Measurements from ENCODE around the gene INSR. TPM values are rescaled to one million over a fixed set of nuclear protein-coding genes. Genes with fewer than 3 reads are reported as not detected.
"Not testable (repeated sequence)": the region's sequence is repeated elsewhere in the genome, so short reads cannot be mapped to it uniquely, and the experiment has no call there.

INSR gene
- total and polyA plus RNA-seq, 4 experiments from 2014 or later: 0.06 to 2.2 (median 0.69) TPM

- intact Hi-C loops (cut with micrococcal nuclease): no loop called here
- Histone ChIP-seq H3K4me3 (ENCODE audit: low read length in 2 of 2) (no peak overlapping the region), H3K4me1 (ENCODE audit: insufficient read depth, low read length) (no peaks in the 10 kb centered on the region), H3K36me3 (ENCODE audit: insufficient read depth, low read length) (no peaks in the 10 kb centered on the region), H3K9me3 (ENCODE audit: control insufficient read depth in 1 of 2, low read length in 2 of 2) (no peaks in the 10 kb centered on the region), H3K27me3 (ENCODE audit: insufficient read depth, low read length) (no peaks in the 10 kb centered on the region), H3K27ac (ENCODE audit: low read depth, low read length) (no peak overlapping the region)
- H3K9me3 Mint-ChIP-seq: peaks cover 0 to 1% (median 0%) of the 10 kb centered on the region in 8 donors
- H3K27me3 Mint-ChIP-seq: peaks cover 0 to 1% of the 10 kb centered on the region in 2 donors
- ChIA-PET CTCF (ENCODE audit: partially characterized antibody) (no interaction called here), POLR2A (ENCODE audit: partially characterized antibody) (no interaction called here)
- H3K4me1 Mint-ChIP-seq: peaks cover 0 to 2% (median under 1%) of the 10 kb centered on the region in 4 donors
- no peak for DNase-seq
- peak overlapping the region in 1 of 8 donors; percentile 2 for H3K4me3 Mint-ChIP-seq
- H3K27ac Mint-ChIP-seq: peak overlapping the region in 2 of 7 donors; percentile 16 to 87
- H3K36me3 Mint-ChIP-seq: no peaks in the 10 kb centered on the region
Measured at GRCh38 chr19:7153022-7153421, 141.2 kb downstream of the INSR start.

- H3K4me3 Mint-ChIP-seq: peak overlapping the region in 1 of 8 donors; percentile 52
- Histone ChIP-seq H3K36me3 (ENCODE audit: insufficient read depth, low read length) (no peaks in the 10 kb centered on the region), H3K4me3 (ENCODE audit: low read length in 2 of 2) (no peak overlapping the region), H3K27ac (ENCODE audit: low read depth, low read length) (no peak overlapping the region), H3K4me1 (ENCODE audit: insufficient read depth, low read length) (no peaks in the 10 kb centered on the region), H3K27me3 (ENCODE audit: insufficient read depth, low read length) (no peaks in the 10 kb centered on the region), H3K9me3 (ENCODE audit: control insufficient read depth in 1 of 2, low read length in 2 of 2) (no peaks in the 10 kb centered on the region)
- H3K9me3 Mint-ChIP-seq: peaks cover 0 to 1% (median 0%) of the 10 kb centered on the region in 8 donors
- intact Hi-C loops (cut with micrococcal nuclease): no loop called here
- POLR2A ChIA-PET (ENCODE audit: partially characterized antibody): no interaction called here
- peaks cover 0 to 2% (median under 1%) of the 10 kb centered on the region in 4 donors for H3K4me1 Mint-ChIP-seq
- H3K27me3 Mint-ChIP-seq: peaks cover 0 to 1% of the 10 kb centered on the region in 2 donors
- DNase-seq: no peak
- CTCF ChIA-PET (ENCODE audit: partially characterized antibody): interaction anchor here (1.1 to 4.6 kb wide), 2 partner anchors 39 to 187 kb away, joined by 4 to 40 read pairs; no protein-coding TSS in a partner anchor
- H3K27ac Mint-ChIP-seq: peak overlapping the region in 1 of 7 donors; percentile 57
- H3K36me3 Mint-ChIP-seq: no peaks in the 10 kb centered on the region
Measured at GRCh38 chr19:7152568-7152967, 141.6 kb downstream of the INSR start.

GRCh38 chr19:7149956-7150705 is 144.1 kb downstream of the INSR start:
- Mint-ChIP-seq H3K27ac (peak overlapping the region in 1 of 7 donors; percentile 35), H3K36me3 (no peaks in the 10 kb centered on the region), H3K4me3 (no peak overlapping the region), H3K27me3 (peaks cover 0 to 1% of the 10 kb centered on the region in 2 donors), H3K4me1 (peaks cover 0 to 2% (median under 1%) of the 10 kb centered on the region in 4 donors), H3K9me3 (peaks cover 0 to 13% (median 8%) of the 10 kb centered on the region in 8 donors)
- H3K27ac ChIP-seq (ENCODE audit: low read depth, low read length): no peak overlapping the region
- H3K27me3 ChIP-seq (ENCODE audit: insufficient read depth, low read length): no peaks in the 10 kb centered on the region
- H3K4me3 ChIP-seq (ENCODE audit: low read length in 2 of 2): no peak overlapping the region
- no peaks in the 10 kb centered on the region for H3K36me3 ChIP-seq (ENCODE audit: insufficient read depth, low read length)
- no peaks in the 10 kb centered on the region for H3K9me3 ChIP-seq (ENCODE audit: control insufficient read depth in 1 of 2, low read length in 2 of 2)
- CTCF ChIA-PET (ENCODE audit: partially characterized antibody): interaction anchor here (0.9 to 4.6 kb wide), 6 partner anchors 12 to 204 kb away, joined by 3 to 40 read pairs (median 12); no protein-coding TSS in a partner anchor
- DNase-seq: no peak
- POLR2A ChIA-PET (ENCODE audit: partially characterized antibody): interaction anchor here (0.9 kb wide), 1 partner anchor 191 kb away, joined by 4 read pairs; no protein-coding TSS in a partner anchor
- intact Hi-C loops (cut with micrococcal nuclease): loop anchor here (1.0 to 5.0 kb wide), 2 partner anchors 47 to 230 kb away; no protein-coding TSS in a partner anchor
- H3K4me1 ChIP-seq (ENCODE audit: insufficient read depth, low read length): no peaks in the 10 kb centered on the region

GRCh38 chr19:7147119-7147675 is 147.0 kb downstream of the INSR start:
- H3K27ac ChIP-seq (ENCODE audit: low read depth, low read length): not testable (repeated sequence)
- intact Hi-C loops (cut with micrococcal nuclease): loop anchor here (5.0 kb wide), 1 partner anchor 50 kb away; no protein-coding TSS in a partner anchor

GRCh38 chr19:7146086-7146485 is 148.1 kb downstream of the INSR start:
- not testable (repeated sequence) for H3K9me3 ChIP-seq (ENCODE audit: control insufficient read depth in 1 of 2, low read length in 2 of 2); H3K27me3 Mint-ChIP-seq; H3K36me3 ChIP-seq (ENCODE audit: insufficient read depth, low read length); H3K4me1 Mint-ChIP-seq; H3K4me3 ChIP-seq (ENCODE audit: low read length in 2 of 2); H3K4me1 ChIP-seq (ENCODE audit: insufficient read depth, low read length); DNase-seq; H3K36me3 Mint-ChIP-seq; H3K27me3 ChIP-seq (ENCODE audit: insufficient read depth, low read length); H3K27ac ChIP-seq (ENCODE audit: low read depth, low read length); H3K27ac Mint-ChIP-seq; H3K4me3 Mint-ChIP-seq
- CTCF ChIA-PET (ENCODE audit: partially characterized antibody): interaction anchor here (1.8 kb wide), 1 partner anchor 195 kb away, joined by 4 read pairs; no protein-coding TSS in a partner anchor
- H3K9me3 Mint-ChIP-seq: peaks cover 0 to 14% (median 8%) of the 10 kb centered on the region in 8 donors
- POLR2A ChIA-PET (ENCODE audit: partially characterized antibody): interaction anchor here (0.6 kb wide), 1 partner anchor 583 kb away, joined by 4 read pairs; no protein-coding TSS in a partner anchor
- intact Hi-C loops (cut with micrococcal nuclease): loop anchor here (5.0 kb wide), 1 partner anchor 51 kb away; no protein-coding TSS in a partner anchor

More at GRCh38 chr19:7147119-7147675, 147.0 kb downstream of the INSR start:
- H3K9me3 Mint-ChIP-seq: peaks cover 0 to 15% (median 8%) of the 10 kb centered on the region in 8 donors
- H3K4me1 ChIP-seq (ENCODE audit: insufficient read depth, low read length); H3K36me3 ChIP-seq (ENCODE audit: insufficient read depth, low read length); H3K36me3 Mint-ChIP-seq; H3K27me3 Mint-ChIP-seq; H3K4me3 Mint-ChIP-seq; POLR2A ChIA-PET (ENCODE audit: partially characterized antibody); H3K9me3 ChIP-seq (ENCODE audit: control insufficient read depth in 1 of 2, low read length in 2 of 2); DNase-seq; H3K4me1 Mint-ChIP-seq; H3K4me3 ChIP-seq (ENCODE audit: low read length in 2 of 2); H3K27me3 ChIP-seq (ENCODE audit: insufficient read depth, low read length): not testable (repeated sequence)
- peak overlapping the region in 1 of 7 donors; percentile 37 for H3K27ac Mint-ChIP-seq
- CTCF ChIA-PET (ENCODE audit: partially characterized antibody): interaction anchor here (1.0 to 3.6 kb wide), 3 partner anchors 9 to 207 kb away, joined by 6 to 15 read pairs (median 12); no protein-coding TSS in a partner anchor

GRCh38 chr19:7145494-7145893 is 148.7 kb downstream of the INSR start:
- Mint-ChIP-seq H3K27me3 (peaks cover 0 to 1% of the 10 kb centered on the region in 2 donors), H3K36me3 (no peaks in the 10 kb centered on the region), H3K4me1 (peaks cover 0 to 2% (median 0%) of the 10 kb centered on the region in 4 donors), H3K9me3 (peaks cover 0 to 14% (median 8%) of the 10 kb centered on the region in 8 donors), H3K4me3 (no peak overlapping the region), H3K27ac (peak overlapping the region in 1 of 7 donors; percentile 35)
- no peaks in the 10 kb centered on the region for H3K27me3 ChIP-seq (ENCODE audit: insufficient read depth, low read length)
- CTCF ChIA-PET (ENCODE audit: partially characterized antibody): interaction anchor here (1.4 to 1.8 kb wide), 2 partner anchors 181 to 196 kb away, joined by 3 to 4 read pairs; no protein-coding TSS in a partner anchor
- no peaks in the 10 kb centered on the region for H3K36me3 ChIP-seq (ENCODE audit: insufficient read depth, low read length)
- no peaks in the 10 kb centered on the region for H3K4me1 ChIP-seq (ENCODE audit: insufficient read depth, low read length)
- no peaks in the 10 kb centered on the region for H3K9me3 ChIP-seq (ENCODE audit: control insufficient read depth in 1 of 2, low read length in 2 of 2)
- H3K27ac ChIP-seq (ENCODE audit: low read depth, low read length): no peak overlapping the region
- DNase-seq: no peak
- POLR2A ChIA-PET (ENCODE audit: partially characterized antibody): interaction anchor here (0.6 kb wide), 1 partner anchor 583 kb away, joined by 4 read pairs; no protein-coding TSS in a partner anchor
- no peak overlapping the region for H3K4me3 ChIP-seq (ENCODE audit: low read length in 2 of 2)
- intact Hi-C loops (cut with micrococcal nuclease): loop anchor here (5.0 kb wide), 1 partner anchor 52 kb away; no protein-coding TSS in a partner anchor

GRCh38 chr19:7142771-7143170 is 151.4 kb downstream of the INSR start:
- no peak overlapping the region for H3K27ac Mint-ChIP-seq
- Histone ChIP-seq H3K4me3 (ENCODE audit: low read length in 2 of 2) (no peak overlapping the region), H3K4me1 (ENCODE audit: insufficient read depth, low read length) (no peaks in the 10 kb centered on the region), H3K36me3 (ENCODE audit: insufficient read depth, low read length) (no peaks in the 10 kb centered on the region), H3K9me3 (ENCODE audit: control insufficient read depth in 1 of 2, low read length in 2 of 2) (no peaks in the 10 kb centered on the region), H3K27ac (ENCODE audit: low read depth, low read length) (no peak overlapping the region), H3K27me3 (ENCODE audit: insufficient read depth, low read length) (no peaks in the 10 kb centered on the region)
- DNase-seq: no peak
- POLR2A ChIA-PET (ENCODE audit: partially characterized antibody): no interaction called here
- CTCF ChIA-PET (ENCODE audit: partially characterized antibody): interaction anchor here (1.2 kb wide), 1 partner anchor 198 kb away, joined by 3 read pairs; no protein-coding TSS in a partner anchor
- no peaks in the 10 kb centered on the region for H3K27me3 Mint-ChIP-seq
- intact Hi-C loops (cut with micrococcal nuclease): no loop called here
- no peak overlapping the region for H3K4me3 Mint-ChIP-seq
- H3K36me3 Mint-ChIP-seq: no peaks in the 10 kb centered on the region
- no peaks in the 10 kb centered on the region for H3K4me1 Mint-ChIP-seq
- H3K9me3 Mint-ChIP-seq: peaks cover 0 to 14% (median 8%) of the 10 kb centered on the region in 8 donors

Data from CD4-positive, alpha-beta memory T cell (primary cell).